Neural crest cell (in vitro differentiated cells): ENCODE results near the gene TSHZ2. TPM values are rescaled to one million over a fixed set of nuclear protein-coding genes. Genes with fewer than 3 reads are reported as not detected.

Source experiments
- DNase-seq: peaks from one replicate; pipeline ENCODE4 v3.0.0; 2021; ENCODE audit warnings: low read depth, mixed read lengths, low spot score
- H3K27ac Mint-ChIP-seq: one replicate; pipeline ENCODE4 v1.8.0; 2021; ENCODE audit warnings: mild to moderate bottlenecking, mixed read lengths; ENCODE audit not compliant: unreplicated experiment
- H3K27me3 Mint-ChIP-seq: 2 replicates; pipeline ENCODE4 v1.8.0; 2021; ENCODE audit warnings: low read depth, mild to moderate bottlenecking, mixed read lengths
- H3K36me3 Mint-ChIP-seq: 2 replicates; pipeline ENCODE4 v1.8.0; 2021; ENCODE audit warnings: low read depth, mild to moderate bottlenecking, mixed read lengths
- H3K4me1 Mint-ChIP-seq: 2 replicates; pipeline ENCODE4 v1.8.0; 2021; ENCODE audit warnings: mixed read lengths
- H3K4me3 Mint-ChIP-seq: one replicate; pipeline ENCODE4 v1.8.0; 2021; ENCODE audit warnings: mild to moderate bottlenecking, mixed read lengths
- H3K9me3 Mint-ChIP-seq: 2 replicates; pipeline ENCODE4 v1.8.0; 2021; ENCODE audit warnings: mixed read lengths
- total RNA-seq: library from RNA; stranded (reverse); gene quantifications from 2 replicates; pipeline ENCODE4 v1.2.1, GENCODE V29; 2021
- TF ChIP-seq, protein P1 (sequence below): fragments of 200-600 bp; sonication (generic); conservative IDR thresholded peaks from 2 replicates; pipeline ENCODE4 v1.5.0; 2021; ENCODE audit warnings: antibody characterized with exemption, mild to moderate bottlenecking

Gene TSHZ2
- total RNA-seq, 1 donor from 2014 or later, result 6.4 TPM

GRCh38 chr20:53384392-53384791 lies 412.2 kb downstream of the TSHZ2 start:
- peaks cover 11% of the 10 kb centered on the region for H3K4me1 Mint-ChIP-seq
- H3K4me3 Mint-ChIP-seq, result no peak overlapping the region
- DNase-seq, result no peak
- no peak overlapping the region for H3K27ac Mint-ChIP-seq
- TF ChIP-seq, protein P1, sequence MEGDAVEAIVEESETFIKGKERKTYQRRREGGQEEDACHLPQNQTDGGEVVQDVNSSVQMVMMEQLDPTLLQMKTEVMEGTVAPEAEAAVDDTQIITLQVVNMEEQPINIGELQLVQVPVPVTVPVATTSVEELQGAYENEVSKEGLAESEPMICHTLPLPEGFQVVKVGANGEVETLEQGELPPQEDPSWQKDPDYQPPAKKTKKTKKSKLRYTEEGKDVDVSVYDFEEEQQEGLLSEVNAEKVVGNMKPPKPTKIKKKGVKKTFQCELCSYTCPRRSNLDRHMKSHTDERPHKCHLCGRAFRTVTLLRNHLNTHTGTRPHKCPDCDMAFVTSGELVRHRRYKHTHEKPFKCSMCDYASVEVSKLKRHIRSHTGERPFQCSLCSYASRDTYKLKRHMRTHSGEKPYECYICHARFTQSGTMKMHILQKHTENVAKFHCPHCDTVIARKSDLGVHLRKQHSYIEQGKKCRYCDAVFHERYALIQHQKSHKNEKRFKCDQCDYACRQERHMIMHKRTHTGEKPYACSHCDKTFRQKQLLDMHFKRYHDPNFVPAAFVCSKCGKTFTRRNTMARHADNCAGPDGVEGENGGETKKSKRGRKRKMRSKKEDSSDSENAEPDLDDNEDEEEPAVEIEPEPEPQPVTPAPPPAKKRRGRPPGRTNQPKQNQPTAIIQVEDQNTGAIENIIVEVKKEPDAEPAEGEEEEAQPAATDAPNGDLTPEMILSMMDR, result no peak
- no peaks in the 10 kb centered on the region for H3K27me3 Mint-ChIP-seq
- H3K9me3 Mint-ChIP-seq, result peaks cover 5% of the 10 kb centered on the region
- no peaks in the 10 kb centered on the region for H3K36me3 Mint-ChIP-seq

DNA sequence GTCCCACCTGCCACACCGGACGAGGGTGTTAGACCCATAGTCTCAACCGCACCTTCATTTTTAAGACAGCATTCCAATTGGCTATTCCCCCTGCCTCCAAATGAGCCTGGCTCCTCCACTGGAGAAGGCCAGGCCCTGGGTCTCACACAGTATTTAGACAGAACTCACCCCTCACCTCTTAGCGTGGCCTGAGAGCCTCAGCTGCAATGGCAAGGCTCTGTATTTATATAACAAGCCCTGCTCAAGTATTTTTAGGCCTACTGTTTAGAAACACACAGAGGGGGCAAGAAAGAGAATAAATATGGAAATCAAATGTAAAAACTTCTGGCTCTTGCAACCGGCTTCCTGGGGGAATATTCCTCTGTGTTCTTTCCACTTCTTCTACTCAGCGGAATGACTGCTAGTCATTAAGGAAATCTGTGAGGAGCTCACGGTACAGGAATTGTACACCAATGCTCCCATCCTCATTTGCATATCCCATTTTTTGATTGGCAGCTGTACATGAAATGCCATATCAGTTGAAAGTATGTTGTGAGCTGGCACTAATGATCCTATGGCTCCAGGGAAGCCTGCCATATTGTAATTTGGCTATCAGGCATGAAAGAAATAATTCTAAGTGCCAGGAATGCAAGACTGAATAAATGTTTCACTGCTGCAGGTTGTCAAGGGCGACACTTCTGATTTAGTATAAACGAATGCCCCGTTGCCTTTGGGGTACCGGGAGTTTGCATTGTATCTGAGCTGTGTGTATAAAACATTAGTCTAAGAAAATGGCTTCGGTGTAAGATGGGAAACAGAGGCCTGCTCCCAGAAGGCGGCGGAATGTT lies 414.0 kb downstream of the TSHZ2 start:
- TF ChIP-seq, protein P1, result no peak
- H3K36me3 Mint-ChIP-seq, result no peaks in the 10 kb centered on the region
- no peak for DNase-seq
- no peak overlapping the region for H3K27ac Mint-ChIP-seq
- peaks cover 5% of the 10 kb centered on the region for H3K9me3 Mint-ChIP-seq
- H3K4me1 Mint-ChIP-seq, result peaks cover 11% of the 10 kb centered on the region
- no peak overlapping the region for H3K4me3 Mint-ChIP-seq
- no peaks in the 10 kb centered on the region for H3K27me3 Mint-ChIP-seq

DNA sequence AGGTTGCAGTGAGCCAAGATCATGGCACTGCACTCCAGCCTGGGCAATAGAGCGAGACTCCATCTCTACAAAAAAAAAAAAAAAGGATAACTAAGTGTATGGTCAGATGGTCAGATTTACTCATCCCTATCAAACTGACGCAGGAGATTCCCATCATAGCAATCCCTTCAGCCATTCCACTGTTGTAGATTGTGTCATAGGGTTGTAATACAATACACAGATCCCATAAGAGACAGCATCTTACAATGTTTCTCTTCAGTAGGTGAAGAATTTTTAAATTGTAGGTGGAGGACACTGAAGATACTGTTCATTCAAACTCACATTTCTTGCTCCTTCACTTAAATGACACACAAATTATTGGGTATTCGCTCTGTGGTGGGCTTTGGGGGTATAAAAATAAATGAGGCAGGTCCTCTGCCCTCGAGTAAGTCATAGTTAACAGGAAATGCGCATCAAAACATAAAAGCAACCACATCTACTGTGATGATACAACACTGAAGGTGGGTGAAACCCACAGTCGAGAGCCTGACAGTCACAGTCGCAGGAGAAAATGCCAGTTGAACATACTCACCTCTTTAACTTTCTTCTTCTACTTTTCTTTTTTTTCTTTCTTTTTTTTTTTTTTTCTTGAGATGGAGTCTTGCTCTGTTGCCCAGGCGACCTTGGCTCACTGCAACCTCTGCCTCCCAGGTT lies 416.0 kb downstream of the TSHZ2 start:
- TF ChIP-seq, protein P1, result no peak
- H3K4me1 Mint-ChIP-seq, result peaks cover 7% of the 10 kb centered on the region
- no peak overlapping the region for H3K4me3 Mint-ChIP-seq
- H3K36me3 Mint-ChIP-seq, result no peaks in the 10 kb centered on the region
- H3K27me3 Mint-ChIP-seq, result no peaks in the 10 kb centered on the region
- no peak overlapping the region for H3K27ac Mint-ChIP-seq
- DNase-seq, result no peak
- peaks cover 5% of the 10 kb centered on the region for H3K9me3 Mint-ChIP-seq

GRCh38 chr20:53389516-53390300 lies 417.6 kb downstream of the TSHZ2 start:
- no peak overlapping the region for H3K4me3 Mint-ChIP-seq

DNA sequence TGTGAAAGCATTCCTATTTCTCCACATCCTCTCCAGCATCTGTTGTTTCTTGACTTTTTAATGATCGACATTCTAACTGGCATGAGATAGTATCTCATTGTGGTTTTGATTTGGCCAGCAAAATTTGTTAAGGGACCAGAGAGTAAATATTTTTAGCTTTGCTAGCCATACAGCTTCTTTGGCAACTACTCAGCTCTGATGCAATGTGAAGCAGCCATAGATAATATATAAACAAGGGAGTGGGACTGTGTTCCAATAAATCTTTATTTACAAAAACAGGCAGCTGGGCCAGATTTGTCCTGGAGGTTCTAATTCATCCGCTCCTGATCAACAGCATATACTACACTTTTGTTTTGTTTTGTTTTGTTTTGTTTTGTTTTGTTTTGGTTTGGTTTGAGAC lies 418.6 kb downstream of the TSHZ2 start:
- Mint-ChIP-seq H3K27me3 (no peaks in the 10 kb centered on the region), H3K4me3 (no peak overlapping the region), H3K36me3 (no peaks in the 10 kb centered on the region), H3K9me3 (peaks cover 5% of the 10 kb centered on the region), H3K4me1 (peaks cover 7% of the 10 kb centered on the region), H3K27ac (no peak overlapping the region)
- TF ChIP-seq, protein P1, result no peak
- no peak for DNase-seq

More at GRCh38 chr20:53389516-53390300, 417.6 kb downstream of the TSHZ2 start:
- Mint-ChIP-seq H3K9me3 (peaks cover 5% of the 10 kb centered on the region), H3K27me3 (no peaks in the 10 kb centered on the region), H3K36me3 (no peaks in the 10 kb centered on the region), H3K27ac (no peak overlapping the region), H3K4me1 (peaks cover 7% of the 10 kb centered on the region)
- TF ChIP-seq, protein P1, result no peak
- DNase-seq, result no peak
